HTERT RPE-1 (cell line): ENCODE measurements around the gene SYT5.
"Not testable (repeated sequence)": the region's sequence is repeated elsewhere in the genome, so short reads cannot be mapped to it uniquely, and the experiment has no call there.

Experiments used
- in situ Hi-C: fragments of 300-500 bp; cut with MboI; formaldehyde crosslinking; loops from 4 replicates; pipeline ENCODE4 v1.14.3; 2020; ENCODE audit warnings: low sequenced_read_pairs

The SYT5 gene

DNA sequence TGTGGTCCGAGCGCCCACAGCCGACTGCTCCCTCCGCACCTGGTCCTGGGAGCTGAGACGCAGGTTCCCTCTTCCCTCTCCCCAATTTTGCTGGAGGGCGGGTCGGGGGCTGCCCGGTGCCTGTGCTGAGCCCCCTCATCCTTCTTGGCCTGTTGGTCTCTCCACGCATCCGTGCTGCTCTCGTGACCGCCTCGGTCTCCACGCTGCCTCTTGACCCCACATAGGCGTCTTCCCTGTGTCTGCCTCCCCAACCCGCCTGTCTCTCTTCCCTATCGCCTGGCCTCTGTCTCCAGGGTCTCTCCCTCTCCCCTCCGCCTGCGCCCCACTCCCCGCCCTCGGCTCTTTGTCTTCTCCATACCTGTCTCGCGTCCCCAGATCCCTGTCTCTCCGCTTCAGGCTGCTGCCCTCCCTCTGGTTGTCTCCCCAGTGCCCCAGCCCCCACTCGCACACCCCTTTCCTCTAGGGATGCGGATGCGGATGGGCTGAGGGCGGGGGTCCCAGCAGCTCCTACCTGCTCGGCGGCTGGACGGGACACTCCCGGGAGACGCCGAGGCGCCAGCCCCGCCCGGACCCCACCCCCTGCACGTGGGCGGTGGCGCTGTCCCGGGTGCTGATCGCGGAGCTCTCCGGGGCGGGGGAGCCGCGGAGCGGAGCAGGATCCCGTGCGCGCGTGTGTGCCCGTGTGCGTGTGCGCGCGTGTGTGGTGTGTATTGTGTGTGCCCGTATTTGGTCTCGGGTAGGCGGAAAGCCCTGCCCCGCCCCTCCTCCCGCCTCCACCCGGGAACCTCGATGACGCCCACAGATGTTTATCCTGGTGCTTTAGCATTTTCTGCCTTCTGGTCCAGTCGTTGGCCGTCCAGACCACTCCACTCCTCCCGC, at the start of gene SYT5:
TSS of gene SYT5 (minus strand) at position 684 of the 879 bp plus-strand sequence. CDS start 1,248 bp downstream, outside the sequence.
- in situ Hi-C loops: no loop called here

DNA sequence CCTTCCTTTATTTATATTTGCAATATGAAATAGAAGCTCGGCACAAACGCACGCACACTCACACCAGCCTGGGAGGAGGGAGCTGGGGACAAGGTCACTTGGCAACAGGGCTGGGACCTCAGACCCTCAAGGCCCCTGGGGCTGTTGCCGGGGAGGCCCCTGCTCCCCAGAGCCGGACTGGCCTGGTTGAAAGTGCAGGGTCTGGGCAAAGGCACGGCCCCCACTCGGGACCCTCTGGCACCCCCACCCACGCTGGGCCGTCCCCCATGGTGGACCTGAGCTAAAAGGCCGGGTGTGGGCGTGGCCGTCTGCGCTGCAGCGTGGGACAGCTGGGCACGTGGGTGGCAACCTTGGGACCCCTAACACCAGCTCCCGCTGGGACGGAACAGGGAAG, 49.7 kb upstream of the SYT5 start:
- in situ Hi-C loops: no loop called here

DNA sequence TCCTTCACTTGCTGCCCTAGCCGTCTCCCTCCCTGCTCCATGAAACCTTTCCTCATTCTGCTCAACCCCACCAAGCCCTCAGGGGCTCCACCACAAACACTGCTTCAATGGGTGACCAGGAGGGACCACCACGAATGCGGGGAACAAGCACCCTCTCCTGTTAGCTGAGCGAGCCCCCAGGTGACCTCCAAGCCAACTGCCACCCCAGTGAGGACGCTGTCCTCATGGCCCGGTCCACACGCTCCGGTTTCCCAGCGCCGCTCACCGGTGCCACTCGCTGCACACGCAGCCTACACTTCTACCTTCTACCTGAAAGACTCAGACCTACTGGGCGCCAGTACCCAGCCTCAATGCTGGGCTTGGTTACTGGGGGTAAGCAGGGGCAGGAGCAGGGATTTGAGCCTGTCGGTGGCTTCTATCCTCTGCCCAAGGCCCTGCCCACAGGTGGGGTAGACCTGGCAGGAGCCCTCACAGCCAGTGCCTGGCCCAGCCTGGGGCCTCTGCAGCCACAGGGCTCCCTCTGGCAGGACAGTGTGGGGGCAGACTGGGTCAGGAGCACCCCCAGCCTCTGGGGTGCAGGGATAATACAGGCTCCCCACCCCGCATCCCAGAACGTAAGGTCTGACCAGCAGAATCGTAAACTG, 49.2 kb upstream of the SYT5 start:
- in situ Hi-C loops: no loop called here

DNA sequence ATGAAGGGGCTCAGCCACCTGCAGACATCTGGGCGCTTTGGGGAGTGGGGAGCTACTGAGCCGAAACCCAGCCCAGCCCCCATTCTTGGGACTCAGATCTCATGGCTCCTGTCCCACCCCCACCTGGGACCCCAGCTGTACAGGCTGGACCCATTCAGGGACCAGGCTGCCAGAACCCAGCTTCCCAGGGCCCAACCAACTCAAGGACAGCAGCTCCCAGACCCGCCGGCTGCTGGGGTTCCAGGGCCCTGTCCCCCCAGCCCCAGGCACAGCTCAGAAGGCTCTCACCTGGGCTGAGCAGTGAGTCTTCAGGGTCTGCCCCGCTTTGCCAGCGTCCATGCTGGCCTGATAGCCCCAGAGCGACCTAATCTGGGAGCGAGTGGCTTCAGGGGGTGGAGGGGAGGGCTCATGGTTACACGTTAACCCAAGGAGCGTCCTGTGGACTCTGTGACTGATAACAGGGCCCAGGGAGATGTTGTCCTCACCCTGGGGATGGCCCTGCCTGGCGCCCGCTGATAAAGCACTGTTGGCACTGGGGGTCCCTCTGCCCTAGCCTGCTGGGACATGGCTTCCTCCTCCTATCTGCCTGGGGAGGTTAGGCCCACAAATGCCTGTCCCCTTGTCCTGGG, 48.4 kb upstream of the SYT5 start, which contains the start of gene TMEM86B:
TSS of gene TMEM86B (minus strand) at position 361 of the 629 bp plus-strand sequence. CDS start at position 339, 22 bp downstream.
- in situ Hi-C loops: no loop called here

DNA sequence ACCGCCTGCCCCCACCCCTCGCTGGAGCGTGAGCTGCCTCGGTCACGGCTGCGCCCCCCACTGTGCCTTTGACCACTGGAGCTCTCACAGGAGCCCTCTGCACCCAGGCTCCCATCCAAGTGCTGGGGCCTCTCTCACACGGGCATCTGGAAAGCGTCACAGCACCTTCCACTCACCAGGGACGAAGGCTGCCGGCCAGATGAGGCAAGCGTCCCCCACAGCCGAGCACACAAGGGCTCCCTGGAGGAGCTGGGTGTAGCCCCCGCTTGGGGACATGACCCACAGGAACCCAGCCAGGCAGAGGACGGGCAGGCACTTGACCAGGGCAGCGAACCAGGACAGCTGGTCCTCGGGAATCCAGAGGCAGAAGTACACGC, 47.9 kb upstream of the SYT5 start:
- in situ Hi-C loops: no loop called here

DNA sequence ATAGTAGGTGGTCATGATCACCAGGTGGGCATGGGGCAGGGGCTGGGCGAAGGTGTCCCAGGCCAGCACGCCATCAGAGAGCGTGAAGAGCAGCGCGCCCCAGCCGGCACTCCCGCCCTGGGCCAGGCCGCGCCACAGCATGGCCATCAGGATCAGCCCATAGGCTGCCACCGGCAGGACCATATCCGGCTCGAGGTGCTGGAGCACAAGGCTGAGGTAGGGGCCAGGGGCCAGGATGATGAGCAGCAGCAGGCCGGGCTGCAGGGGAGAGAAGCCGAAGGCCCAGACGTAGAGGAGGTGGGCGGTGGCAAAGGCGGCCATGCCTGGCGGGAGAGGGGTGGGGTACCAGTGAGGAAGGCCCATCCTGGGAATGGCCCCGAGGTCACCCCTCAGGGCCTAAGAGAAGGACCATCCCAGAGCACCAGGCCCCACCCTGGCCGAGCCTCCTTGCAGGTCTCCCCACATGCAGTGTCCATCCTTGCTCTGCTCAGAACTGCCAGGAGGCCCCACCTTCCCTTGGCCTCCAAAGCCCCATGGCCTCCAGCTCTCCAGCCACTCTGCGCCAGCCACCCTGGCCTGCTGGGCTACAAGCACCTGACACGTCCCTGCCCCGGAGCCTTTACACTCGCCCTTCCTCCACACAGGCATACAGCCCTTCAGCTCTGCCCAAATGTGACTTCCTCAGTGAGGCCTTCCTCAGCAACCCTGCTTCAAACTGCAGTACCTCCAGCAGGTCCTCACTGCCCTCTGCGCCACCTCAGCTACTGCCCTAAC, 47.3 kb upstream of the SYT5 start:
- in situ Hi-C loops: no loop called here

GRCh38 chr19:55226788-55227187, 46.7 kb upstream of the SYT5 start:
- in situ Hi-C loops: no loop called here

DNA sequence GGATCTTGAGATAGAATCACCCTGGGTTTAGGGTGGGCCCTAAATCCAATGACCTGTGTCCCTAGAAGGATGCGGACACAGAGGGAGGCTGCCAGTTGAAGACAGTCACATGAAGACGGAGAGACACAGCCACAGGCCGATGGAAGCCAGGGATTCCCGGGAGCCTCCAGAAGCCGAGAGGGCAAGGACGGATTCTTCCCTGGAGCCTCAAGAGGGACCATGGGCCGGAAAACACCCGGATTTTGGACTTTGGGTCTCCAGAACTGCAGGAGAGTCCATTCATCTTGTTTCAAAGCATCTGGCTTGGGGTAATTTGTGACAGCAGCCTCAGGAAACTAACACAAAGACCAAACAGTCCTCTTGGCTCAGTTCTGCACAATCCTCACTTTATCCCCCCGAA, 46.2 kb upstream of the SYT5 start:
- in situ Hi-C loops: no loop called here

- in situ Hi-C loops: no loop called here
Observed at GRCh38 chr19:55225415-55225958, 45.4 kb upstream of the SYT5 start.

- in situ Hi-C loops: not testable (repeated sequence)
Observed at GRCh38 chr19:55224679-55225414, 44.8 kb upstream of the SYT5 start.

DNA sequence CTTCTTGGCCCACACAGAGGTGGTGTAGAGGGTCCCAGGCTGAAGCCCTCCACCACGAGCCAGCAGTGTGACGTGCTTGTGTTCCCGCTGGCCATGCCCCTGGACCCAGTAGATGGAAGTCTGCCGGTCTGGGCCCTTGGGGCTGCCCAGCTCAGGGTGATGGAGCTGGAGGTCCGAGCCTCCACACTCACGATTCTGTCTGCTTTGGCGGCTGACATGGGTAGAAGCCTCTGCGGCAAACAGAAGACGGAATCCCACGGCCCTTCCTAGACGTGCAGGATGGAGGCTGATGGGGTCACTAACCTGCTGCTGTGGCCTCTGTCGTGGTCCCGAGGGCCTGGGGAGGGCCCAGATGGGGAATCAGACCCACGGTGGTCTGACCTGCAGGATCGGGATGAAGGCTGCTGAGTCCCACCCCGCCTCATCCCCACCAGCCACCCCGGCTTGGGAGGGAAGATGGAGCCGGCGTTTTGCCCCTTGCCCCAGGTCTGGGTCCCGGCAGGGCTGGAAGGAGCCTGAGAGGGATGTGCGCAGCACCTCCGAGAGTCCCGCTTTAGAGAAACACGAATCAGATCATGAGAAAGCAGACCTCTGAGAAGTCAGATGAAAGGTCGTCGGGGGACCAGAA, 44.1 kb upstream of the SYT5 start:
- in situ Hi-C loops: no loop called here

GRCh38 chr19:55223291-55224037, 43.4 kb upstream of the SYT5 start:
- in situ Hi-C loops: no loop called here

DNA sequence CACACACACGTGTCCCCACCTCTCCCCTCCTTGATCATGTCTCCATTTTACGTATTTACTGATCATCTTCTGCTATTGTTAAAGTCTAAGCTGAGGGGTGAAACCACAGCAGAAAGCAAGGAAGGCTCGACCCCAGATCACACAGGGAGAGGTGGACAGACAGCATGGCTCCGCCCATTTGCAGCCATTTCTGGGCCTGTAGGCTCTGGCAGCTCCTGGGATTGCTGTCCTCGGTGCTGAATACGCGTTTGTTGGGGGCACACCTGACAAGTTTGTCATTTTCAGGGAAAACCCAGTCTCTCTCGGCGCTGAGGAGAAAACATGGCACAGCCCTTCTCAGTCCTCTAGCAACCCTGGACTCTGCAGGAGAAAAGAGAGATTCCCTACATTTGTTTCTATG, 40.4 kb upstream of the SYT5 start:
- in situ Hi-C loops: no loop called here

DNA sequence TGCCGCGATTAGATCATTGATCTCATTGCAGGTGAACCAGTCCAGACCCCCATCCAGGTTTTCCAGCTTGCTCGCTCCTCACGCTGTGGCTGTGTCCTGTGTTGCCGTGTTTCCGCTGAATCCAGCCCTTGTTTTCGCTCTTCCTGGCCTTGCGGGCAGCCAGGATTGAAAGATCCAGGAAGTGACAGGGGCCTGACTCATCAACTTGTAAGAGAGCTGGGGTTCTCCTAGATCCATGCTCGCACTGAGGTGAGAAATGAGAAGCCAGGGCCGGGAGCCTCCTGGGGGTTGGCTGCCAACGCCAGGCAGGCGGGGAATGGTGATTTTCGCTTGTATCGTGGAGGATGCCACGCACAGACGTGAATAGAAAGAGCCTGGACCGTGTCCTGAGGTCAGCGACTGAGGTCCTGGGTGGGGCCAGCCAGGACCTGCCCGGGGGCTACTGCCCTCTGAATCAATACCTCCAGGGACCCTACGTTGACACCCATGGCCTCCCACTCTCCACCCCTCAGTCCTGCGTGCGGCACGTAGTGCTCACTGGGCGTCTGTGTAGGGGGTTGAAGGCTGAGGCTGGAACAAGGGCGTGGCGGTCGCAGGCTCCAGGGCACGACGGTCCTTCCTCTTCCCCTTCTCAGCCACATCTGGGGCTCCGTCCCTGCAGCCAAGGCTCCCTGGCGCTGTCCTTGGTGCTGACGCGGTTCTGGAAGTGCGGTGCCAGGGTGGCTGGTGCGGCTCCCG, 36.5 kb upstream of the SYT5 start:
- in situ Hi-C loops: no loop called here

- in situ Hi-C loops: no loop called here
Observed at GRCh38 chr19:55213547-55213946, 33.5 kb upstream of the SYT5 start.

DNA sequence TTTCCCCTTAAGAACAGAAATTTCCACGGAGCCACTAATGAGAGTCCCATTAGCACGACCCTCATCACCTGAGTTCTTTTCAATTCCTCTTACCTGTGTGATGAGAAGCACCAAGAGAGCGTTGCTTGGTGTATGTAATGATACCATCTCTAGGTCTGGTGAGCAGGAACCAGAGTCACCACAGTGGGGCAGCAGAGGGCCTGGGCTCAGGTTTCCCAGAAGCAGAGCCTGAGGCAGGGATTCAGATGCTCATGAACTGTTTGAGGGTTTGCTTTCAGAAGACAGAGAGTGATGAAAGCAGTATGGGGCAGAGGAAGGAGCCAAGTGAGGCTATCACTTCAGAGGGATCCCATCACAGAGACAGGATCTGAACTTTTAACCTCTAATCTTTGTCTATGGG, 32.4 kb upstream of the SYT5 start:
- in situ Hi-C loops: no loop called here

GRCh38 chr19:55209693-55210472, 29.8 kb upstream of the SYT5 start:
- in situ Hi-C loops: no loop called here
